NB4 (cell line): Measurements from ENCODE around the gene KRTAP5-4.
"Not testable (repeated sequence)": the region's sequence is repeated elsewhere in the genome, so short reads cannot be mapped to it uniquely, and the experiment has no call there.

ENCODE experiments used
- POLR2A ChIP-seq: IDR thresholded peaks from 2 replicates; pipeline ENCODE4 v1.6.1; 2011; ENCODE audit warnings: mild to moderate bottlenecking; ENCODE audit not compliant: insufficient read length; ENCODE audit errors: extremely low read depth
- TF ChIP-seq, protein P1 (sequence below): IDR thresholded peaks from one replicate; pipeline ENCODE4 v1.5.1; 2012; ENCODE audit warnings: low read depth, low read length

DNA sequence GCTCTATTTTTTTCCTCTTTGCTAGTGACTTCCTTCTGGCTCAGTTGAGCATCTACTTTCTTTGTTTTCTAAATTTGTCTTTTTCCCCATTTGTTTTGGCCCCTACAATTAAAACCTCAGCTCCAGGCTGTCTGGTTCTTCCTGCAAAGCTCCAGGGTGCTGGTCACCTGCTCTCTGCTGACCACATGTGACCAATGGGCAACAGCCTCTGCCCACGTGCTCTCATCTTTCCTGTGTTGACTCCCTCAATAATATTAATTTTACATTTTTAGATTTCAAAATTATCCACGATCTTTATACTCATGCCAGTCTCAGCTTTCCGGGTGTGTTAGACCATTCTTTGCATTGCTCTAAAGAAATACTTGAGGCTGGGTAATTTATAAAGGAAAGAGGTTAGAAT is 23.5 kb downstream of the KRTAP5-4 start:
- TF ChIP-seq, protein P1, sequence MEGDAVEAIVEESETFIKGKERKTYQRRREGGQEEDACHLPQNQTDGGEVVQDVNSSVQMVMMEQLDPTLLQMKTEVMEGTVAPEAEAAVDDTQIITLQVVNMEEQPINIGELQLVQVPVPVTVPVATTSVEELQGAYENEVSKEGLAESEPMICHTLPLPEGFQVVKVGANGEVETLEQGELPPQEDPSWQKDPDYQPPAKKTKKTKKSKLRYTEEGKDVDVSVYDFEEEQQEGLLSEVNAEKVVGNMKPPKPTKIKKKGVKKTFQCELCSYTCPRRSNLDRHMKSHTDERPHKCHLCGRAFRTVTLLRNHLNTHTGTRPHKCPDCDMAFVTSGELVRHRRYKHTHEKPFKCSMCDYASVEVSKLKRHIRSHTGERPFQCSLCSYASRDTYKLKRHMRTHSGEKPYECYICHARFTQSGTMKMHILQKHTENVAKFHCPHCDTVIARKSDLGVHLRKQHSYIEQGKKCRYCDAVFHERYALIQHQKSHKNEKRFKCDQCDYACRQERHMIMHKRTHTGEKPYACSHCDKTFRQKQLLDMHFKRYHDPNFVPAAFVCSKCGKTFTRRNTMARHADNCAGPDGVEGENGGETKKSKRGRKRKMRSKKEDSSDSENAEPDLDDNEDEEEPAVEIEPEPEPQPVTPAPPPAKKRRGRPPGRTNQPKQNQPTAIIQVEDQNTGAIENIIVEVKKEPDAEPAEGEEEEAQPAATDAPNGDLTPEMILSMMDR, result not testable (repeated sequence)
- TF ChIP-seq POLR2A, result not testable (repeated sequence)
